ENCODE measurements around the gene DPH2.

Gene DPH2

GRCh38 chr1:43983253-43983899, 13.6 kb downstream of the DPH2 start:
- no peak for DNase-seq (ENCODE audit: low read depth in 3 of 3)

GRCh38 chr1:43984855-43985254, 15.0 kb downstream of the DPH2 start:
- DNase-seq (ENCODE audit: low read depth in 3 of 3): no peak

DNA sequence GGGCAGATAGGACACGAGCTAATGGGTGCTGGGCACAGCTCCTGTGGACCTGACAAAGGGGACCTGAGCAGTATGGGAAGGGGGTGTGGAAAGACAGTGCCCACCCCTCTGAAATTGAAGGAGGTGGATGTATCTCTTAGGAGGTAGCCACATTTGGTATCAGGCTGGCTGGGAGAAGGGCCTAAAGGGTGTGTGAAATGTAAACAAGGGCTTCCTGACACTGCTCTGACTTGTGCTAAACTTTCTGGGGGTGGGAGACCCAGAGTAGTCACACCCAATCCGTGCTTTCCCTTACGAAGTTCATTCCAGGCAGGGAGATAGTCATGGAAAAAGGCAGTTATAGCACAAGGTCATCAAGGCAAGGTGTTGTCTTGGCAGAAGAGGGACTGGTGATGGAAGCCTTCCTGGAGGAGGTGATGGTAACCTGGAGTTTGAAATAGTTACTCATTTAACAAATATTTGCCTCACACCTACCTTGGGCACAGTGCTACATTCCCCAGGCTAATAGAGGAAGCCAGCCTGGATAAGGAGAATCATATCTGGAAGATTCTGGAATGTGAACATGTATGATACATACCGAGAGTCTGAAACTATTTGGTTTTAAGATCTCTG, 16.3 kb downstream of the DPH2 start:
- DNase-seq (ENCODE audit: low read depth in 3 of 3): no peak

DNA sequence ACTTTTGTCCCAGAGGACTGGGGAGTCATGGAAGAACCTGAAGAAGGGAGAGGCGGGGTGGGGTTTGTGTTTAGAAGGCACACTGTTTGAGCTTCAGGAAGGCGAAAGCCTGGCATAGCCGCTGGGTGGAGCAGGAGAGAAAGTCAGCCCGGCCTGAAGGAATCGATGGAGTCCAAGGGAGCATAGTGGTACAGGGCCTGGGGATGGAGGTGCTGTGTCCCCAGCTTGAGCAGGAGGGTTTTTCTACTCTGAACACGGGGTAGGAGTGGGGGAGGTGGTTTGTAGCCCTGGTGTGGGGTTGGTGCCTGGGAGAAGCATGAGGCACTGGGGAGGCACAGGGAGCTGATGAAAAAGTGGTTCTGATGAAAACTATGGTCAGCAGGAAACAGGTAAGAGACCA, 16.9 kb downstream of the DPH2 start:
- DNase-seq (ENCODE audit: low read depth in 3 of 3): no peak

DNA sequence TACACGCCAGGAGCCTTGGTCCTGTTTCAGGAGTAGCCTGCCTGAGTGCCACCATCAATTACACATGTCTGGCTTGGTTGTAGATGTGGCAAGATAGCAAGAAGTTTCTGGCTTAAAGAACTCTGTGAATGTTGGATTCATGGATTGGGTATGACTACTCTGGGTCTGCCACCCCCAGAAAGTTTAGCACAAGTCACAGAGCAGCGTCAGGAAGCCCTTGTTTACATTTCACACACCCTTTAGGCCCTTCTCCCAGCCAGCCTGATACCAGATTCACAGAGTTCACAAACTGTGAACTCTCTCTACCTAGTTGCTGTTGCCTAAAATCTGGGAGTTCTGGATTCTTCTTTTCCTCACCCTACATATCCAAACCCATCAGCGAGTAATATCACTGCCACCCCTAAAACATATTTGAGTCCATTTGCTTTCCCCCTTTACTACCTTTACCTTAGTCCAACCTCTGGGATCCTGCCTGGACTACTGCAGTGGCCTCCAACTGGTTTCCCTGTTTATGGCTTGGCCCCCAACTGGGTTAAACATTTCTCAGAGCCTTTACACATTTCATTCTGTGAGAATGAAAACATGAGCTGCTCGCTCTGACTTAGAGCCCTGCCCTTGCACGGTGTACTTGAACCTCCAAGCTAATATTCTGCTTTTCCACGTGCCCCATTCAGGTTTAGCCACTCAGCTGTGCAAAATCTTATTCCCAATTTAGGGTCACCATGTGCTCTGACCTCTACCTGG, 17.5 kb downstream of the DPH2 start:
- no peak for DNase-seq (ENCODE audit: low read depth in 3 of 3)

- DNase-seq (ENCODE audit: low read depth in 3 of 3): no peak
Observed at GRCh38 chr1:43990271-43991199, 20.7 kb downstream of the DPH2 start.

DNA sequence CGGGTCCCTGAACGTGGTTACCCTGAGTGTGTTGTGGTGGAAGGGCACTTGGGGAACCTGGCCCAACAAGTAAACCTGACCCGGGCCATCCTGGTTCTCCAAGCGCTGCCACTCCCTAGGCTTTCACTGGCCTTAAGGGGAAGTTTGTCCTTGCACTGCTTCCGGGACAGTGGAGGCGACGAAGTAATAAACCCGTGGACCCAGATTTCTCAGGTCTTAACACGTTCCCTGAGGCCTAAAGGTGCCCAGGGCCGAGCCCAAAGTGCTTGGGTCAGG, 21.3 kb downstream of the DPH2 start:
- no peak for DNase-seq (ENCODE audit: low read depth in 3 of 3)

DNA sequence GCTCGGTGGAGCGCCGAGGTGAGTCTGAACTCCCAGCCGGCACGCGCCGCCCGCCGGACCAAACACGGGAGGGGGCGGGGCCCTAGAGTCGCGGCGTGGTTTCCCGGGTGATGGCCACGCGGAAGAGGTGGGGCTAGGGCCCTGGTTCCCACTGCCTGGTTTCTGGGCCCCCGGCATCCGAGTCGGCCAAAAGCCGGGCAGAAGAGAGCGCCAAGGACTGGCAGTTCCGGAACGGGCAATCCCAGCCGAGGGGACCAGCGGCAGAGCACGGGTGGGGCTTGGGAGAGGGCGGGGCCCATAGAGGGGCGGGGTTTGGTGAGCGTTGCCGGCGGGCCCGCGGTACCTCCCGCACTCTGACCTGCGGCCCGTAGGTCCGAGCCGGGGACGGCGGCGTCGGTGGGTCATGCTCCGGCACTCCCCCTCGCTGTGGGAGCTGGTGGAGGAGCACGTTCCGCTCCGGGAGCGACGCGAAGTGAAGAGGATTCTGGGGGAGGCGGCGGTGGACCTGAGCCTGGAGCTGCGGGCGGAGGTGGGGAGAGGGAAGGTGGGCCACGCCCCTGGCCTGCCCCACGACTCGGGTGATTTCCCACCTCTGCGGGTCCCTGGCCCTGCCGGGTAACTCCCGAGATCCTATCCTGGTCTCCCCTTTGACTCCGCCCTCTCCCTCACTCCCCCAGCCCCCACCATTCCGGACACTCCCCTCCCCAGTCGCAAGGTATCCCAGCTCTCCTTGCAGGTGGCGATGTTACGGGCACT, 21.8 kb downstream of the DPH2 start, which contains the start of gene CCDC24:
Gene CCDC24, plus strand, starts transcription at position 124 of the 756 bp plus-strand sequence. Its CDS starts 280 bp downstream, at position 404.
- DNase-seq (ENCODE audit: low read depth in 3 of 3): peak; percentile 46 to 69 (median 55)

DNA sequence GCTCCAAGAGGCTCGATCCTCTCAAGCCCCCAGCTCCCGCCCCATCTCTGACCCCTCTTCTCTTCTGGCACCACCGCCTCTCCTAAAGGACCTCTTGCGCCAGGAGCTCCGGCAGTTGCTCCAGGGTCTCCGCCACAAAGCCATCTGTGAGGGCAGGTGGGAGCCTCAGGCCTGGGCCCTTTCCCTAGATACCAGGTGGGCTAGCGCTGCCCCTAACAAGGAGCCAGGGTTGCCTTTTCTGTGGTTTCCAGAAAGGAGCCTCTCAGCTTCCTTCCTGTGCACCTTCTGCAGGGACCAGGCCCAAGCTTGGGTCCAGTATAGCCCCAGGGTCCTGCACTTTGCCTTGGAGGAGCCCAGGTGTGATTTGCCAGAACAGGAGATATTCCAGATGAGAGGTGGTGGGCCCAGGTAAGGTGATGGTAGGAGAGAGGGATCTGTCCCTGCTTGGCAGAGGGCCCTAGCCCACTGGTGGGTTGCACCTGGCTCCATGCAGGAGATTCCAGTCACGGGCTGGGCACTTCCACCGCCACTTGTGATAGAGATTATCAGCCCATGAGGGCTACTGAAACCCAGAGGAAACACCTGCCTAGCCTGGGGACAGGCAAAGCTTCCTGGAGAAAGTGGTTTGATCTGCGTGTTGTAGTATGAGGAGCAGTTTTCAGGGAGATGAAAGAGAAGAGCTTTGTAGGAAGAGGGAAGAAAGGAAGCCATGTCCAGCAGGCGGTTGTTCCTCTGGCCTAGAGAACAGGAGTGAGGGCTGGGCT, 22.6 kb downstream of the DPH2 start:
- DNase-seq (ENCODE audit: low read depth in 3 of 3): no peak

DNA sequence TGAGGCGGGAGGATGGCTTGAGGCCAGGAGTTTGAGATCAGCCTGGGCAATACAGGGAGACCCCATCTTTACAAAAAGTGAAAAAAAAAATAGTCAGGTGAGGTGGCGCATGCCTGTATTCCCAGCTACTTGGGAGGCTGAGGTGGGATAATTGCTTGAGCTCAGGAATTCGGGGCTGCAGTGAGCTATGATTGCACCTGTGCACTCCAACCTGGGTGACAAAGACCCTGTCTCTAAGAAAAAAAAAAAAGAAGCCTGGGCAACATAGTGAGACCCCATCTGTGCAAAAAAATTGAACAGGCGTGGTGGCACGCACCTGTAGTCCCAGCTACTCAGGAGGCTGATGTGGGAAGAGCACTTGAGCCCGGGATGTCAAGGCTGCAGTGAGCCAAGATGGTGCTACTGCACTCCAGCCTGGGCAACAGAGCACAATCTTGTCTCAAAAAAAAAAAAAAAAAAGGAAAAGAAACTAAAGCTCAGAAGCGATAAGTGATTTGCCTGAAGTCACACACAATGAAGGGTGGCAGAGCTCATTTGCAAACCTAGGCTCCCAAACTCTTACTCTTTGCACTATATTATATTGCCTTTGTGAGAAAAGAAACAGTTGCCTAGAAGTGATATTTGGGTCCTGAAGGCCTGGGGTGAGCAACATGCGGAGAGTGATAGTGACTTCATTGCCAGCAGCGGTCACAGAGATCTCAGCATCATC, 23.6 kb downstream of the DPH2 start:
- DNase-seq (ENCODE audit: low read depth in 3 of 3): no peak

DNA sequence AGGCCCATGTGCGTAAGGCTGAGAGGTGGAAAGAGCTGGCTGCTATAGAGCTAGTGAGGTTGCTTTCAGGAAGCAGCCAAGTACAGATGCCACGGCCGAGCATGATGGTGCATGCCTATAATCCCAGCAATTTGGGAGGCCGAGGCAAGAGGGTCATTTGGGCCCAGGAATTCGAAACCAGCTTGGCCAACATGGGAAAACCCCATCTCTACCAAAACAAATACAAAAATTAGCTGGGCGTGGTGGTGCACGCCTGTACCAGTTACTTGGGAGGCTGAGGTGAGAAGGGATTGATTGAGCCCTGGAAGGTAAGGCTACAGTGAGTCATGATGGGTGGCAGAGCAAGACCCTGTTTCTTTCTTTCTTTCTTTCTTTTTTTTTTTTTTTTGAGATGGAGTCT, 24.3 kb downstream of the DPH2 start:
- no peak for DNase-seq (ENCODE audit: low read depth in 3 of 3)

- no peak for DNase-seq (ENCODE audit: low read depth in 3 of 3)
Observed at GRCh38 chr1:43994794-43995790, 25.3 kb downstream of the DPH2 start.

DNA sequence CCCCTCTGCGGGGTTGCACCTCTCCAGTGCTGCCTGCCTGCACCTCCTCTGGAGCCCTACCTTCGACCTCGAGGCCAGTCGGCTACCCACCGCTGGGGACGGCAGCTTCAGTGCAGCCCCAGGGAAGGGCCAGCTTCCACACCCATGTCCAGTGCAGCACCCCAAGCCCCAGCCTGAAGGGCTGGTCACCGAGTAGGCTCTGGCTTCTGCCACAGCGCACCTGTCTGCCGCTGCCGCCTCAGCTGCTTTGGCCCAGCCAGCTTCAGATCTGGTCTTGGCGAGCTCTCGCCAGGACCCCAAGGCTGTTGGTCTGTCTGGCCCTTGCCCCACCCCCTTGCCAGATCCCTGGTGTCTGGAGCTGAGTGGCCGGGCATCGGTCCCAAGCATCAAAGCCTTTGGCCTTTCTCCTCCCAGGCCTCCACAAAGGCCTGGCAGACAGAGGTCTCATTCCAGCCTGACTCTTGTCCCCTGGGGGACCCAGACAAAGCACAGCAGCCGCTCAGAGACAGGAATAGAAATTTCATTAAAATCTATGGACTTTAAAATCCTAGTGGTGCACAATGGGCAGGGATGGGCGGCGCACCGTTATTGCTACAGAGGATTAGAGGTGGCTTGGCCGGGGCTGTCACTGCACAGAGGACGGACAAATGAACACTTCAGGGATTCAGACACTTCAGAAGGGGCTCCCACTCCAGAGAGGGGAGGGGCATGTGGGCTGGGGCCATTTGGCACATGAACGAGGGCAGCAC, 26.3 kb downstream of the DPH2 start:
- DNase-seq (ENCODE audit: low read depth in 3 of 3): no peak

- DNase-seq (ENCODE audit: low read depth in 3 of 3): no peak
Observed at GRCh38 chr1:43996733-43997115, 26.9 kb downstream of the DPH2 start.

- no peak for DNase-seq (ENCODE audit: low read depth in 3 of 3)
Observed at GRCh38 chr1:43997295-43997999, 27.6 kb downstream of the DPH2 start.

DNA sequence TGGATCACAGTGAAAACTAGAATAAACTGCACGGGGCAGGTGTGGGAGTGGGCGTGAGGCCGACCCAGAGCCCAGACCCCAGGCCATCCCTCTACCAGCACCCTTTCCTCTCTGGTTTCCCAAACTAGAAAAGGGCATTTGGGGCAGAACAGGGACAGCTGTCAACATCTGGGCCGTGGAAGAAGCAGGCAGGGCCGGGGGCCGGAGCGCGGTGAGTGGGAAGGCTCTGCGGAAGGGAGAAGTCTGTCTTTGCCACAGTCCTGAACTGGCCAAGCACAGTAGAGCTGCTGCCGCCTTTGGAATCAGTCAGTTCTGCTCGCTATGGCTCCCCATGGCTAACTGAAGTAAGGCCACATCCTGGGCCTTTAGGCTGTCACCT, 28.2 kb downstream of the DPH2 start:
- DNase-seq (ENCODE audit: low read depth in 3 of 3): no peak

GRCh38 chr1:43999455-43999854, 29.6 kb downstream of the DPH2 start:
- no peak for DNase-seq (ENCODE audit: low read depth in 3 of 3)

Measured in stimulated activated CD4-positive, alpha-beta T cell treated with anti-CD3 and anti-CD28 coated beads, TNF-alpha, amount 100 ng/mL, for 48 hours (primary cell).